ENCODE results near the gene HADHA.
A peak's percentile ranks its signal among the peaks of the same experiment; 100 is the strongest.

HADHA gene

DNA sequence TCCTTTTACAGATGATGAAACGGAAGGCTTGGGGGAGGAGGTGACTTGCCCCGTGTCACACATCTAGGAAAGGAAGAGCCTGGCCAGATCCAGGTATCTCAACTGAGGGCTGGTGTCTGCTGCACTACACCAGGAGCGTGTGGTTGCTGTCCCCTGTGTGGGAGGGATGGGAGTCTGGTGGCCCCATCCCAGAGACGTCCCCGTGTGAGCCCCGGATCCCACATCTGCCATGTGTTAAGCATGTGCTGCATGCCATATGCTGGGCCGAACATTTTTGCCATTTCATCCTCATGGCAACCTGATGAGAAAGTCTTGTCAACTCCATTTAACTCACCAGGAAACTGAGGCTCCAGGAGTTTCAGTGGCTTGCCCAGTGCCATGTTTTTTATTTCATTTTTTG, 67.3 kb downstream of the HADHA start:
- H3K27ac ChIP-seq = no peak overlapping the region
- TF ChIP-seq, protein P1, sequence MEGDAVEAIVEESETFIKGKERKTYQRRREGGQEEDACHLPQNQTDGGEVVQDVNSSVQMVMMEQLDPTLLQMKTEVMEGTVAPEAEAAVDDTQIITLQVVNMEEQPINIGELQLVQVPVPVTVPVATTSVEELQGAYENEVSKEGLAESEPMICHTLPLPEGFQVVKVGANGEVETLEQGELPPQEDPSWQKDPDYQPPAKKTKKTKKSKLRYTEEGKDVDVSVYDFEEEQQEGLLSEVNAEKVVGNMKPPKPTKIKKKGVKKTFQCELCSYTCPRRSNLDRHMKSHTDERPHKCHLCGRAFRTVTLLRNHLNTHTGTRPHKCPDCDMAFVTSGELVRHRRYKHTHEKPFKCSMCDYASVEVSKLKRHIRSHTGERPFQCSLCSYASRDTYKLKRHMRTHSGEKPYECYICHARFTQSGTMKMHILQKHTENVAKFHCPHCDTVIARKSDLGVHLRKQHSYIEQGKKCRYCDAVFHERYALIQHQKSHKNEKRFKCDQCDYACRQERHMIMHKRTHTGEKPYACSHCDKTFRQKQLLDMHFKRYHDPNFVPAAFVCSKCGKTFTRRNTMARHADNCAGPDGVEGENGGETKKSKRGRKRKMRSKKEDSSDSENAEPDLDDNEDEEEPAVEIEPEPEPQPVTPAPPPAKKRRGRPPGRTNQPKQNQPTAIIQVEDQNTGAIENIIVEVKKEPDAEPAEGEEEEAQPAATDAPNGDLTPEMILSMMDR (conservative IDR thresholded peaks at IDR 0.05) = no peak
- no peak for TF ChIP-seq ZFX (IDR thresholded peaks at IDR 0.05)

DNA sequence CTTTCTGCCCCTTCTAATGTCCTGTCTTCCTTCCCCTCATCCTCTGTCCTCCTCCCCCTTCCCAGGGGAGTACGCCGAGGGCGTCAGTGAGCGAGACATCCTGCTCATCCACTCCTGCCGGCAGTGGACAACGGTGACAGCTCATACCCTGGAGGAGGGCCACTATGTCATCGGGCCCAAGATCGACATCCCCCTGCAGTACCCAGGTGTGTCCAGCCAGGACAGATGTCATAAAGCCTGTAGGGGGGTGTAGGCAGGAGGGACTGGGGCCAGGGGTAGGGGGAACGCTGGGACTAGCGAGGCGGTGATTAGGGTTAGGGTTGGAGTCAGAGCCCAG, 68.2 kb downstream of the HADHA start:
- H3K27ac ChIP-seq = no peak overlapping the region
- no peak for TF ChIP-seq ZFX (IDR thresholded peaks at IDR 0.05)
- TF ChIP-seq, protein P1 (conservative IDR thresholded peaks at IDR 0.05) = no peak

DNA sequence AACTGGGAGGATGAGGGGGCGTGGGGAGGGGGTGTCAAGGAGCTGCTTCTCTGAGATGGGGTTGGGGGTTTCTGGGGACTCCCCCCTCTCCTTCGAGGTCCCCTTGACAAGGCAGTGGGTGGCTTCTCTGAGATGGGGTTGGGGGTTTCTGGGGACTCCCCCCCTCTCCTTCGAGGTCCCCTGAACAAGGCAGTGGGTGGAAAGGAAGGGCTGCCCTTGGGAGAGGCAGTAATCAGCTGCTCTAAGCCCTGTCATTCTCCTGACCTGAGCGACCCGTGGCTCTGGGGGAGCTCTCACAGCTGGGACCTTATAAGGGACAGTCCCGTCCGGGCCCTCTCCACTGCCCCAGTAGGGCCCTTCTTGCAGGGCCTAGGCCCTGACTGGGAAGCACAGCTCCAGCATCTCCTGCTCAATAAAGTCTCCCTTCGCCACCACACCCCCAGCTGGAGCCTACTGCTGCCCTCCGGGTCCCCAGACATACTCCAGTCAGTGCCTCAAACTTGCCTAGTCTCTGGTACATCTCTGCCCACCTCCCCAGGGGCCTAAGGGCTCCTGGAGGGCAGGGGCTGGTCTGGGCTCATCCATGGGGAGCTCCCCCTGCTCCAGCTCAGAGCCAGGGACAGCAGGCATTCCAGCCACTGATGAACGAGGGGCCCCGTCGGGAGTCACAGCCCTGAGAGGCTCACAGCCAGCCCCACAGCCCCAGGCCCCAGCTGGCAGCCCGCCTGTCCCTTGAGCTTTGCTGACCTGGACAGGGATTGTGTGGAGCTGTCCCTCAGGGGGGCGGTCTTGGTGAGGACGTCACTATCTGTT, 68.8 kb downstream of the HADHA start:
- TF ChIP-seq, protein P1 (conservative IDR thresholded peaks at IDR 0.05) = no peak
- TF ChIP-seq ZFX (IDR thresholded peaks at IDR 0.05) = no peak

DNA sequence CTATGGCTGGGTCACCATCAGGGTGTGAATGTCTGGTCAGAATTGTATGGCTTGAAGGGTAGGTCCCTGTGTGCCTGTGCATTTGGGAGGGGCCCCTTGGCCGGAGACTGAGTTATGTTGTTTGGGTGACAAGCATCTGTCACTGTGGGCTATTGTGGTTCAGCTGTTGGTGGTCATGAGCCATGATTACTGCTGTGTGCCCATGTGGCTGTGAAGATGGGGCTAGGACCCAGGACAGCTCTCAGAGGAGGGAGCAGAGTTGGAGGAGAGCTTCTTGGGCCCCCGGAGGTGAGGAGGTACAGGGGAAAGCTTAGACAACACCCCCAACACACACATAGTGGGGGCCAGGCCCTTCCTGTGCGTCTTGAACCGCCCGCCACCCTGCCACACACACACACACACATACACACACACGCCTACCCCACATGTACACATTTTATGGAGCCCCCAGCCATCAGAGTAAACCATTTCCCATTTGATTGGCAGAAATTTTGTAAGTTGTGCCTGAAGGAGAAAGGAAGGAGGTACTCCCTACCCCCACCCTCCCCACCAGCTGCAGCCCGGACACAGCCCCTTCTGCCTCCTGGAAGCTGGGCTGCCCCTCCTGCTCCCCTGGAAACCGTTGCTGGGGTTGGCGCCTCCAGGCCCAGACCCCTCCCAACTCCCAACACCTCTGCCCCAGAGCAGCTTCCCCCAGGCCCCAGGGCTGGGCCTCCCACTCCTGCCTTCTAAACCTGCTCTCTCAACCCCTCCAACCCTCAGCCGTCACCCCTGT, 69.6 kb downstream of the HADHA start:
- no peak for TF ChIP-seq ZFX (IDR thresholded peaks at IDR 0.05)
- TF ChIP-seq, protein P1 (conservative IDR thresholded peaks at IDR 0.05) = no peak

More for the DNA sequence above, 68.8 kb downstream of the HADHA start:
- H3K27ac ChIP-seq = no peak overlapping the region

DNA sequence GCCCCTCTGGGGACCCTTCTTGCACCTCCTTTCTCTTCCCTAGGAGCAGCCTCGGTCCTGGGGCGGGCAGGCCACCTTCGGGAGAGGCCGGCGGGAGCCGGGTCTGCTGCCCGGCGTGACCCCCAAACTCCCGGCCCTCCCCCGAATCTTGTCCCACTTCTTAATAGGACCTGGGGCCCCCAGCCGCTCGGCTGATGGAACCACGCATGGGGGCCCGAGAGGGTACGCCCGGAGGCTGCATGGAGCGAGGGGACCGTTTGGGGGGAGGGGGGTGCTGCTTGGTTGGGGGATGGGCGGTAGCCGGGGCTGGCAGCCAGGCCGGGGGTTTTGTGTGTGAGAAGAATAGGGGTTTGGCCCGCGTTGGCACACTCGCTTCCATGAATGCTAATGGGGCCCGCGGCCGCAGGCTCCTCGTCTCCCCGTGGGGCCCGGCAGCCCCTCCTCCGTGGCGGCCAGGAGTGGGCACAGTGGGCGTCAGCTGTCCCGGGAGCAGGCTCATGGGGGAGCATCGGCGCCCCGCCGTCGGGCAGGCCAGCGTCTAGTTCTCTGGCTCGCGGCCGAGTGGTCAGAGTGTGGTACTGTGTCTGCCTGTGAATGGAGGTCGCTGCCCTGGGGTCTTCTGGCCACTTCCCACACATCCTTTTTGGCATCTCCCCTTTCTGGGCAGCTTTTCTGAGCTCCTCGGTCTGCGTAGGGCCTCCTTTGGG, 70.5 kb downstream of the HADHA start:
- TF ChIP-seq, protein P1 (conservative IDR thresholded peaks at IDR 0.05) = no peak
- no peak for TF ChIP-seq ZFX (IDR thresholded peaks at IDR 0.05)
- no peak overlapping the region for H3K27ac ChIP-seq

More for the DNA sequence above, 69.6 kb downstream of the HADHA start:
- H3K27ac ChIP-seq = no peak overlapping the region

DNA sequence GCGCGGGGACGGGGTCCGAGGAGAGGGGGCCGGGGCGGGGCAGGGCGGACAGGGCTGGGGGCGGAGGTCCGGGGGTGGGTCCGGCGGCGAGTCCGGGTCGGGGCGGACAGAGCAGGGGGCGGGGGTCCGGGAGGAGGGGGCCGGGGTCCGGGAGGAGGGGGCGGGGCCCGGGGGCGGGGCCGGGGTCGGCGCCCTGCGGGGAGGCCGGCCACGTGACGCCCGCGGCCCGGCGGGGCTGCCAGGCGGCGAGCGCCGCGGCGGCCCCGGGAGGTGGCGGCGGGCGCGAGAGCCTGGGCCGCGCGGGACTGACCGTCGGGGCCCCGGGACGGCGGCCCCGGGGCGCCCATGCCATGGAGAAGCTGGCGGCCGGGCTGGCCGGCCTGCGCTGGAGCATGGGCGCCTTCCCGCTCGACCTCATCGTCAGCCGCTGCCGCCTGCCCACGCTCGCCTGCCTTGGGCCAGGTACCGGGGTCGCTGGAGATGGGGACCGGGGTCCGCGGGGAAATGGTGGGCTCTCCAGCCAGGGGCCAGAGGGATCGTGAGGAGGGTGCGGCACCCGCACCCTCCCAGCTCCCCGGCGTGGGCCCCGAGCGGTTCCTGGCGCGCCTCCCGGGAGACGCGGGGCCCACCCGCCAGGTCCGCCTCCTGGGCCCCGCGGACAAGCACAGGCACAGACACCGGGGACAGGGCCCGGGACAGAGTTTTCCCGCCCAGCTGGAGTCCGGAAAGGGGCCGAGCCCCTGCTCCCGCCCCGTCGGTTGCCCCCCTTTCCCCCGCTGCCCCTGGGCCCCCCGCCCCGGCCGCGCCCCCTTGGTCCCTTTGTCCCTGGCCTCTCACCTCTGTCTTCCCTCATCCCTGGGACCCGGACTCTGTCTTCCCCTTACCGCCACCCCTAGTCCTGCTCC, 71.3 kb downstream of the HADHA start, which contains the start of gene GAREM2:
TSS of gene GAREM2 (plus strand) at position 218 of the 905 bp plus-strand sequence. CDS start at position 351, 133 bp downstream.
- TF ChIP-seq, protein P1 (conservative IDR thresholded peaks at IDR 0.05) = no peak
- TF ChIP-seq ZFX (IDR thresholded peaks at IDR 0.05) = peak; percentile 51; the same call in 1 of the 2 replicates
- H3K27ac ChIP-seq = peak within 1 kb of the TSS; percentile 43

All from C4-2B (cell line).